Liver (tissue), 9 donors: ENCODE results near the gene C19orf53. TPM values are rescaled to one million over a fixed set of nuclear protein-coding genes. Genes with fewer than 3 reads are reported as not detected.

Experiments
- DNase-seq: peaks from one replicate; pipeline ENCODE4 v3.0.0-alpha.2; 2017; ENCODE audit warnings: low spot score
- H3K27ac ChIP-seq, 2 donors: one replicate each; pipeline ENCODE4 v1.7.0; 2013; ENCODE audit warnings: inconsistent platforms in 2 of 2, low read length in 2 of 2, control low read depth in 1 of 2, low read depth in 1 of 2, mild to moderate bottlenecking in 1 of 2
- H3K27me3 ChIP-seq, 4 donors: one replicate each; pipeline versions ENCODE4 v1.6.1 to v1.7.0; 2013; ENCODE audit warnings: low read length in 3 of 4, inconsistent platforms in 1 of 4, mild to moderate bottlenecking in 1 of 4, moderate library complexity in 1 of 4; ENCODE audit not compliant: control insufficient read depth in 4 of 4, insufficient read depth in 4 of 4
- H3K36me3 ChIP-seq, 4 donors: one replicate each; pipeline versions ENCODE4 v1.6.1 to v1.7.0; 2013; ENCODE audit warnings: low read length in 3 of 4, mild to moderate bottlenecking in 3 of 4, low read depth in 1 of 4, moderate library complexity in 1 of 4; ENCODE audit not compliant: control insufficient read depth in 4 of 4, insufficient read depth in 3 of 4
- H3K4me1 ChIP-seq, 4 donors: one replicate each; pipeline versions ENCODE4 v1.6.1 to v1.7.0; 2013; ENCODE audit warnings: low read length in 3 of 4, mild to moderate bottlenecking in 3 of 4, moderate library complexity in 1 of 4; ENCODE audit not compliant: control insufficient read depth in 4 of 4, insufficient read depth in 4 of 4
- H3K4me3 ChIP-seq, 3 donors: one replicate each; pipeline versions ENCODE4 v1.6.1 to v1.7.0; 2013; ENCODE audit warnings: low read length in 3 of 3, control low read depth in 1 of 3, low read depth in 1 of 3, mild to moderate bottlenecking in 1 of 3
- H3K9ac ChIP-seq, 2 donors: one replicate each; pipeline ENCODE4 v1.7.0; 2013; ENCODE audit warnings: low read length in 2 of 2, mild to moderate bottlenecking in 2 of 2, moderate library complexity in 2 of 2, control low read depth in 1 of 2, low read depth in 1 of 2
- H3K9me3 ChIP-seq, 4 donors: one replicate each; pipeline versions ENCODE4 v1.6.1 to v1.7.0; 2013; ENCODE audit warnings: low read length in 3 of 4; ENCODE audit not compliant: control insufficient read depth in 4 of 4
- ATF3 ChIP-seq: IDR thresholded peaks from 2 replicates; pipeline ENCODE4 v1.6.1; 2016; ENCODE audit warnings: antibody characterized with exemption
- EGR1 ChIP-seq, 2 donors: IDR thresholded peaks; 2 replicates each; pipeline ENCODE4 v1.6.1; 2016 to 2018; ENCODE audit warnings: antibody characterized with exemption in 2 of 2, low read depth in 2 of 2
- FOXA1 ChIP-seq: IDR thresholded peaks from 2 replicates; pipeline ENCODE4 v1.6.1; 2016; ENCODE audit warnings: antibody characterized with exemption
- FOXA2 ChIP-seq: IDR thresholded peaks from 2 replicates; pipeline ENCODE4 v1.6.1; 2016; ENCODE audit warnings: antibody characterized with exemption
- GABPA ChIP-seq, 2 donors: IDR thresholded peaks in 1 of 2; conservative IDR thresholded peaks in 1 of 2; 2 replicates each; pipeline ENCODE4 v1.6.1; 2016; ENCODE audit warnings: antibody characterized with exemption in 2 of 2, mild to moderate bottlenecking in 1 of 2, moderate library complexity in 1 of 2
- HNF4A ChIP-seq, 2 donors: conservative IDR thresholded peaks; 2 replicates each; pipeline ENCODE4 v1.6.1; 2016; ENCODE audit warnings: antibody characterized with exemption in 2 of 2, mild to moderate bottlenecking in 2 of 2
- HNF4G ChIP-seq: IDR thresholded peaks from 2 replicates; pipeline ENCODE4 v1.6.1; 2016; ENCODE audit warnings: antibody characterized with exemption
- JUND ChIP-seq, 2 donors: IDR thresholded peaks; 2 replicates each; pipeline ENCODE4 v1.6.1; 2016; ENCODE audit warnings: antibody characterized with exemption in 2 of 2
- MAX ChIP-seq: IDR thresholded peaks from 2 replicates; pipeline ENCODE4 v1.6.1; 2016; ENCODE audit warnings: antibody characterized with exemption
- NR2F2 ChIP-seq: IDR thresholded peaks from 2 replicates; pipeline ENCODE4 v1.6.1; 2016; ENCODE audit warnings: antibody characterized with exemption
- RAD21 ChIP-seq, 2 donors: IDR thresholded peaks; 2 replicates each; pipeline ENCODE4 v1.6.1; 2016; ENCODE audit warnings: antibody characterized with exemption in 2 of 2, mild to moderate bottlenecking in 2 of 2
- RXRA ChIP-seq, 2 donors: IDR thresholded peaks; 2 replicates each; pipeline ENCODE4 v1.6.1; 2017 to 2018; ENCODE audit warnings: antibody characterized with exemption in 2 of 2, mild to moderate bottlenecking in 1 of 2
- SP1 ChIP-seq: IDR thresholded peaks from 2 replicates; pipeline ENCODE4 v1.6.1; 2018; ENCODE audit warnings: antibody characterized with exemption, mild to moderate bottlenecking
- TAF1 ChIP-seq: conservative IDR thresholded peaks from 2 replicates; pipeline ENCODE4 v1.6.1; 2016; ENCODE audit warnings: antibody characterized with exemption, mild to moderate bottlenecking
- YY1 ChIP-seq: IDR thresholded peaks from 2 replicates; pipeline ENCODE4 v1.6.1; 2016; ENCODE audit warnings: antibody characterized with exemption, mild to moderate bottlenecking
- WGBS: extraction: QIAGEN DNeasy Blood & Tissue Kit; methylation state at CpG from one replicate; pipeline ENCODE4 v1.1.7; 2013; 5-methylcytosine and 5-hydroxymethylcytosine counted together
- polyA plus RNA-seq, 2 donors: library from polyadenylated mRNA; stranded (reverse) in 1 of 2; unstranded in 1 of 2; fragments of 200-250 nt in 1 of 2; fragments of >200 nt in 1 of 2; fragmentation: Nextera tagmentation in 1 of 2; extraction: Ambion mirVana in 1 of 2; gene quantifications; one replicate each; pipeline versions ENCODE4 v1.2.1 to v1.2.3, GENCODE V29; 2013 to 2015
- total RNA-seq, 2 donors: library from RNA; depleted of rRNA; stranded (reverse); fragments of >200 nt; gene quantifications; one replicate each; pipeline ENCODE4 v1.2.3, GENCODE V29; 2014
- TF ChIP-seq, protein P1 (sequence below): IDR thresholded peaks from 2 replicates; pipeline ENCODE4 v1.6.1; 2016; ENCODE audit warnings: antibody characterized with exemption
- TF ChIP-seq, protein P2 (sequence below): IDR thresholded peaks from 2 replicates; pipeline ENCODE4 v1.6.1; 2016; ENCODE audit warnings: antibody characterized with exemption, mild to moderate bottlenecking
- donor health status: healthy.
- donor health status: healthy.
- donor health status: healthy.
- donor health status: healthy.
- donor health status: healthy.

The C19orf53 gene
- total and polyA plus RNA-seq, 4 donors = 18.5 to 88.5 (median 59.5) TPM

- Histone ChIP-seq H3K9me3 (no peaks in the 10 kb centered on the region), H3K27me3 (no peaks in the 10 kb centered on the region), H3K9ac (no peak overlapping the region), H3K27ac (no peak overlapping the region), H3K4me3 (no peak overlapping the region), H3K36me3 (peaks cover 6 to 11% (median 9%) of the 10 kb centered on the region in 4 donors), H3K4me1 (peaks cover 6 to 28% (median 21%) of the 10 kb centered on the region in 4 donors)
- WGBS = 94% methylated on average over 19 of the region's 19 CpGs
- TF ChIP-seq, protein P1, sequence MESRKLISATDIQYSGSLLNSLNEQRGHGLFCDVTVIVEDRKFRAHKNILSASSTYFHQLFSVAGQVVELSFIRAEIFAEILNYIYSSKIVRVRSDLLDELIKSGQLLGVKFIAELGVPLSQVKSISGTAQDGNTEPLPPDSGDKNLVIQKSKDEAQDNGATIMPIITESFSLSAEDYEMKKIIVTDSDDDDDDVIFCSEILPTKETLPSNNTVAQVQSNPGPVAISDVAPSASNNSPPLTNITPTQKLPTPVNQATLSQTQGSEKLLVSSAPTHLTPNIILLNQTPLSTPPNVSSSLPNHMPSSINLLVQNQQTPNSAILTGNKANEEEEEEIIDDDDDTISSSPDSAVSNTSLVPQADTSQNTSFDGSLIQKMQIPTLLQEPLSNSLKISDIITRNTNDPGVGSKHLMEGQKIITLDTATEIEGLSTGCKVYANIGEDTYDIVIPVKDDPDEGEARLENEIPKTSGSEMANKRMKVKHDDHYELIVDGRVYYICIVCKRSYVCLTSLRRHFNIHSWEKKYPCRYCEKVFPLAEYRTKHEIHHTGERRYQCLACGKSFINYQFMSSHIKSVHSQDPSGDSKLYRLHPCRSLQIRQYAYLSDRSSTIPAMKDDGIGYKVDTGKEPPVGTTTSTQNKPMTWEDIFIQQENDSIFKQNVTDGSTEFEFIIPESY = no peak
- TF ChIP-seq ATF3 (no peak), FOXA2 (no peak), SP1 (no peak), HNF4A (conservative IDR thresholded peaks at IDR 0.05) (no peak)
- no peak for DNase-seq
Measured at GRCh38 chr19:13768510-13768909, 5.7 kb upstream of the C19orf53 start.

GRCh38 chr19:13770013-13770635 lies 4.1 kb upstream of the C19orf53 start:
- WGBS = 90% methylated on average over 16 of the region's 16 CpGs
- Histone ChIP-seq H3K4me1 (peaks cover 7 to 26% (median 21%) of the 10 kb centered on the region in 4 donors), H3K9ac (no peak overlapping the region), H3K36me3 (peaks cover 6 to 11% (median 9%) of the 10 kb centered on the region in 4 donors), H3K9me3 (no peaks in the 10 kb centered on the region), H3K4me3 (no peak overlapping the region), H3K27me3 (no peaks in the 10 kb centered on the region), H3K27ac (no peak overlapping the region)
- no peak for DNase-seq
- TF ChIP-seq YY1 = no peak
- no peak for TF ChIP-seq ATF3
- no peak for TF ChIP-seq HNF4G
- no peak for TF ChIP-seq EGR1 (IDR thresholded peaks at IDR 0.05; ENCODE audit: low read depth in 2 of 2)
- no peak for TF ChIP-seq FOXA1
- no peak for TF ChIP-seq FOXA2
- no peak for TF ChIP-seq RXRA (IDR thresholded peaks at IDR 0.05)
- TF ChIP-seq, protein P1 = no peak
- no peak for TF ChIP-seq GABPA (IDR thresholded peaks at IDR 0.05 in 1 of 2, conservative IDR thresholded peaks at IDR 0.05 in 1 of 2)
- TF ChIP-seq MAX = no peak
- TF ChIP-seq NR2F2 = no peak
- TF ChIP-seq, protein P2, sequence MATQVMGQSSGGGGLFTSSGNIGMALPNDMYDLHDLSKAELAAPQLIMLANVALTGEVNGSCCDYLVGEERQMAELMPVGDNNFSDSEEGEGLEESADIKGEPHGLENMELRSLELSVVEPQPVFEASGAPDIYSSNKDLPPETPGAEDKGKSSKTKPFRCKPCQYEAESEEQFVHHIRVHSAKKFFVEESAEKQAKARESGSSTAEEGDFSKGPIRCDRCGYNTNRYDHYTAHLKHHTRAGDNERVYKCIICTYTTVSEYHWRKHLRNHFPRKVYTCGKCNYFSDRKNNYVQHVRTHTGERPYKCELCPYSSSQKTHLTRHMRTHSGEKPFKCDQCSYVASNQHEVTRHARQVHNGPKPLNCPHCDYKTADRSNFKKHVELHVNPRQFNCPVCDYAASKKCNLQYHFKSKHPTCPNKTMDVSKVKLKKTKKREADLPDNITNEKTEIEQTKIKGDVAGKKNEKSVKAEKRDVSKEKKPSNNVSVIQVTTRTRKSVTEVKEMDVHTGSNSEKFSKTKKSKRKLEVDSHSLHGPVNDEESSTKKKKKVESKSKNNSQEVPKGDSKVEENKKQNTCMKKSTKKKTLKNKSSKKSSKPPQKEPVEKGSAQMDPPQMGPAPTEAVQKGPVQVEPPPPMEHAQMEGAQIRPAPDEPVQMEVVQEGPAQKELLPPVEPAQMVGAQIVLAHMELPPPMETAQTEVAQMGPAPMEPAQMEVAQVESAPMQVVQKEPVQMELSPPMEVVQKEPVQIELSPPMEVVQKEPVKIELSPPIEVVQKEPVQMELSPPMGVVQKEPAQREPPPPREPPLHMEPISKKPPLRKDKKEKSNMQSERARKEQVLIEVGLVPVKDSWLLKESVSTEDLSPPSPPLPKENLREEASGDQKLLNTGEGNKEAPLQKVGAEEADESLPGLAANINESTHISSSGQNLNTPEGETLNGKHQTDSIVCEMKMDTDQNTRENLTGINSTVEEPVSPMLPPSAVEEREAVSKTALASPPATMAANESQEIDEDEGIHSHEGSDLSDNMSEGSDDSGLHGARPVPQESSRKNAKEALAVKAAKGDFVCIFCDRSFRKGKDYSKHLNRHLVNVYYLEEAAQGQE = no peak
- TF ChIP-seq RAD21 (IDR thresholded peaks at IDR 0.05) = no peak
- no peak for TF ChIP-seq TAF1
- no peak for TF ChIP-seq JUND (IDR thresholded peaks at IDR 0.05)
